Esophagus squamous epithelium (tissue), 5 donors: ENCODE measurements around the gene RNF126. TPM values are rescaled to one million over a fixed set of nuclear protein-coding genes. Genes with fewer than 3 reads are reported as not detected.
"Not testable (repeated sequence)": the region's sequence is repeated elsewhere in the genome, so short reads cannot be mapped to it uniquely, and the experiment has no call there.

Experiments
- DNase-seq: peaks from one replicate; lab custom pipeline; 2025; lab: John Stamatoyannopoulos, UW
- H3K27ac ChIP-seq, 4 donors: fragments of 200-600 bp; sonication (generic); one replicate each; pipeline ENCODE4 v1.5.1; 2016 to 2019; ENCODE audit warnings: mild to moderate bottlenecking in 1 of 4
- H3K27me3 ChIP-seq, 4 donors: fragments of 200-600 bp; sonication (generic); 1 replicate in 3 of 4; 2 replicates in 1 of 4; pipeline versions ENCODE4 v1.5.1 to v1.6.0; 2017 to 2021; ENCODE audit warnings: antibody characterized with exemption in 1 of 4
- H3K36me3 ChIP-seq, 3 donors: fragments of 200-600 bp; sonication (generic); one replicate each; pipeline ENCODE4 v1.5.1; 2016 to 2019
- H3K4me1 ChIP-seq, 3 donors: fragments of 200-600 bp; sonication (generic); one replicate each; pipeline ENCODE4 v1.5.1; 2017 to 2019
- H3K4me3 ChIP-seq, 4 donors: fragments of 200-600 bp; sonication (generic); 1 replicate in 3 of 4; 2 replicates in 1 of 4; pipeline ENCODE4 v1.5.1; 2016 to 2019; ENCODE audit warnings: mild to moderate bottlenecking in 2 of 4, moderate library complexity in 1 of 4
- H3K9me3 ChIP-seq, 3 donors: fragments of 200-600 bp; sonication (generic); one replicate each; pipeline ENCODE4 v1.5.1; 2016 to 2019
- CTCF ChIP-seq, 6 experiments: fragments of 450-650 bp in 4 of 6; fragments of 200-600 bp in 2 of 6; sonication (generic) in 2 of 6; IDR thresholded peaks; one replicate each; pipeline ENCODE4 v1.5.1; 2016 to 2019; ENCODE audit warnings: antibody characterized with exemption in 6 of 6, mild to moderate bottlenecking in 4 of 6, moderate library complexity in 4 of 6
- POLR2A ChIP-seq, 4 donors: fragments of 450-650 bp; IDR thresholded peaks; one replicate each; pipeline ENCODE4 v1.6.1; 2017; ENCODE audit warnings: antibody characterized with exemption in 4 of 4, mild to moderate bottlenecking in 4 of 4, moderate library complexity in 3 of 4
- WGBS, 2 donors: methylation state at CpG; one replicate each; pipeline ENCODE4 v1.1.5; 2018; 5-methylcytosine and 5-hydroxymethylcytosine counted together
- intact Hi-C: fragments of 100-400 bp; cut with DNase I; formaldehyde crosslinking; loops from one replicate; pipeline ENCODE4 v1.15.0; 2022
- total RNA-seq, 4 donors: library from RNA; depleted of rRNA; stranded (reverse); fragments of >200 nt; gene quantifications; one replicate each; pipeline ENCODE4 v1.1.0, GENCODE V29; 2016
- donor health status: DM: yes; HTN: yes; CAD: no.

RNF126 gene
- total RNA-seq, 4 donors from 2014 or later, result 82.1 to 118 (median 98.4) TPM

GRCh38 chr19:604355-604754 lies 58.7 kb downstream of the RNF126 start:
- intact Hi-C loops, result no loop called here
- no peak for TF ChIP-seq POLR2A (IDR thresholded peaks at IDR 0.05)
- no peak for TF ChIP-seq CTCF (IDR thresholded peaks at IDR 0.05)
- H3K9me3 ChIP-seq, result no peaks in the 10 kb centered on the region
- H3K27ac ChIP-seq, result no peak overlapping the region
- DNase-seq, result no peak
- H3K36me3 ChIP-seq, result no peaks in the 10 kb centered on the region
- WGBS, 2 donors, result 73% methylated on average over 5 of the region's 11 CpGs; no CpG with 5 or more reads in 1 of the 2 donors
- peaks cover 0 to 10% (median 0%) of the 10 kb centered on the region in 3 donors for H3K4me1 ChIP-seq
- peaks cover 0 to 19% (median 0%) of the 10 kb centered on the region in 4 donors for H3K27me3 ChIP-seq
- H3K4me3 ChIP-seq, result no peak overlapping the region

- intact Hi-C loops, H3K9me3 ChIP-seq, H3K27ac ChIP-seq, H3K4me3 ChIP-seq, H3K4me1 ChIP-seq, DNase-seq, H3K36me3 ChIP-seq: not testable (repeated sequence)
- 80% methylated on average over 1 of the region's 20 CpGs; no CpG with 5 or more reads in 1 of the 2 donors for WGBS, 2 donors
- H3K27me3 ChIP-seq, result peaks cover 0 to 15% (median 0%) of the 10 kb centered on the region in 4 donors
Measured at GRCh38 chr19:603779-604178, 59.2 kb downstream of the RNF126 start.

- no CpG with 5 or more reads among the region's 13 CpGs for WGBS, 2 donors
Measured at GRCh38 chr19:603302-603639, 59.7 kb downstream of the RNF126 start.

GRCh38 chr19:602391-603301 lies 60.4 kb downstream of the RNF126 start:
- H3K9me3 ChIP-seq, result no peaks in the 10 kb centered on the region
- no peaks in the 10 kb centered on the region for H3K4me1 ChIP-seq
- no peak overlapping the region for H3K4me3 ChIP-seq
- no peak overlapping the region for H3K27ac ChIP-seq
- WGBS, 2 donors, result 82 to 86% methylated on average over 14 to 17 of the region's 35 CpGs
- intact Hi-C loops, result no loop called here
- no peaks in the 10 kb centered on the region for H3K36me3 ChIP-seq
- DNase-seq, result no peak
- no peak for TF ChIP-seq POLR2A (IDR thresholded peaks at IDR 0.05)
- no peak for TF ChIP-seq CTCF (IDR thresholded peaks at IDR 0.05)
- H3K27me3 ChIP-seq, result peaks cover 0 to 11% (median 0%) of the 10 kb centered on the region in 4 donors

More at GRCh38 chr19:603302-603639, 59.7 kb downstream of the RNF126 start:
- DNase-seq, H3K9me3 ChIP-seq, H3K36me3 ChIP-seq, intact Hi-C loops, H3K4me3 ChIP-seq, H3K27ac ChIP-seq, H3K4me1 ChIP-seq: not testable (repeated sequence)
- peaks cover 0 to 13% (median 0%) of the 10 kb centered on the region in 4 donors for H3K27me3 ChIP-seq

- Histone ChIP-seq H3K9me3 (no peaks in the 10 kb centered on the region), H3K27ac (no peak overlapping the region), H3K27me3 (peaks cover 0 to 11% (median 0%) of the 10 kb centered on the region in 4 donors), H3K4me3 (no peak overlapping the region), H3K4me1 (no peaks in the 10 kb centered on the region), H3K36me3 (no peaks in the 10 kb centered on the region)
- 81 to 87% methylated on average over 24 to 25 of the region's 25 CpGs for WGBS, 2 donors
- intact Hi-C loops, result no loop called here
- no peak for TF ChIP-seq CTCF (IDR thresholded peaks at IDR 0.05)
- TF ChIP-seq POLR2A (IDR thresholded peaks at IDR 0.05), result no peak
- no peak for DNase-seq
Measured at GRCh38 chr19:601790-602189, 61.2 kb downstream of the RNF126 start.

- intact Hi-C loops, result no loop called here
- peaks cover 0 to 16% (median 0%) of the 10 kb centered on the region in 4 donors for H3K27me3 ChIP-seq
- H3K4me1 ChIP-seq, result no peaks in the 10 kb centered on the region
- no peaks in the 10 kb centered on the region for H3K9me3 ChIP-seq
- TF ChIP-seq POLR2A (IDR thresholded peaks at IDR 0.05) (no peak), CTCF (IDR thresholded peaks at IDR 0.05) (no peak)
- no peaks in the 10 kb centered on the region for H3K36me3 ChIP-seq
- WGBS, 2 donors, result 88 to 92% methylated on average over 28 of the region's 28 CpGs
- H3K27ac ChIP-seq, result no peak overlapping the region
- no peak overlapping the region for H3K4me3 ChIP-seq
- no peak for DNase-seq
Measured at GRCh38 chr19:601310-601709, 61.7 kb downstream of the RNF126 start.
